AG04450 (cell line): ENCODE results near the gene STK33. TPM values are rescaled to one million over a fixed set of nuclear protein-coding genes. Genes with fewer than 3 reads are reported as not detected.

Experiments used
- CTCF ChIA-PET: fragments of 300-600, 350-600 bp; formaldehyde crosslinking; extraction: SDS; loops from one replicate; lab custom pipeline; 2022; ENCODE audit warnings: antibody characterized with exemption, inconsistent platforms; lab: Charles Lee
- POLR2A ChIA-PET: fragments of 350-600 bp; formaldehyde crosslinking; extraction: SDS; loops from one replicate; lab custom pipeline; 2021; ENCODE audit warnings: antibody characterized with exemption, inconsistent platforms; lab: Yijun Ruan, JAX
- DNase-seq: peaks from one replicate; pipeline ENCODE4 v3.0.0-alpha.2; 2011; ENCODE audit warnings: low read depth, low spot score
- H3K27ac ChIP-seq: one replicate; pipeline ENCODE4 v1.5.1; 2012; ENCODE audit warnings: low read depth, low read length, control low read depth
- H3K27me3 ChIP-seq: one replicate; pipeline ENCODE4 v1.6.0; 2012; ENCODE audit warnings: low read length; ENCODE audit not compliant: control insufficient read depth, insufficient read depth
- H3K4me3 ChIP-seq: 2 replicates; pipeline ENCODE4 v1.5.1; 2011; ENCODE audit warnings: mild to moderate bottlenecking, low read depth, low read length, control low read depth
- H3K9me3 ChIP-seq: 2 replicates; pipeline ENCODE4 v1.5.1; 2012; ENCODE audit warnings: low read length; ENCODE audit not compliant: control insufficient read depth, insufficient read depth
- CTCF ChIP-seq: IDR thresholded peaks from 2 replicates; pipeline ENCODE4 v1.5.1; 2011; ENCODE audit warnings: low read depth, low read length, control low read depth, inconsistent platforms
- polyA plus RNA-seq: library from polyadenylated mRNA; depleted of rRNA; stranded (reverse); fragments of >200 nt; gene quantifications from 2 replicates; pipeline ENCODE4 v1.2.3, GENCODE V29; 2011

Gene STK33
- polyA plus RNA-seq, 1 experiment = 8.3 TPM

- CTCF ChIA-PET = interaction anchor here (0.5 kb wide), 1 partner anchor 95 kb away, joined by 3 read pairs; no protein-coding TSS in a partner anchor
- POLR2A ChIA-PET = no interaction called here
- H3K9me3 ChIP-seq = no peaks in the 10 kb centered on the region
- TF ChIP-seq CTCF = no peak
- H3K27me3 ChIP-seq = peaks cover 22% of the 10 kb centered on the region
- H3K27ac ChIP-seq = no peak overlapping the region
- H3K4me3 ChIP-seq = no peak overlapping the region
- no peak for DNase-seq
Measured at GRCh38 chr11:8363921-8364320, 230.1 kb downstream of the STK33 start.

GRCh38 chr11:8362899-8363298 is 231.1 kb downstream of the STK33 start:
- no peak for TF ChIP-seq CTCF
- Histone ChIP-seq H3K4me3 (no peak overlapping the region), H3K27ac (no peak overlapping the region), H3K27me3 (peaks cover 24% of the 10 kb centered on the region), H3K9me3 (no peaks in the 10 kb centered on the region)
- ChIA-PET CTCF (no interaction called here), POLR2A (no interaction called here)
- no peak for DNase-seq

DNA sequence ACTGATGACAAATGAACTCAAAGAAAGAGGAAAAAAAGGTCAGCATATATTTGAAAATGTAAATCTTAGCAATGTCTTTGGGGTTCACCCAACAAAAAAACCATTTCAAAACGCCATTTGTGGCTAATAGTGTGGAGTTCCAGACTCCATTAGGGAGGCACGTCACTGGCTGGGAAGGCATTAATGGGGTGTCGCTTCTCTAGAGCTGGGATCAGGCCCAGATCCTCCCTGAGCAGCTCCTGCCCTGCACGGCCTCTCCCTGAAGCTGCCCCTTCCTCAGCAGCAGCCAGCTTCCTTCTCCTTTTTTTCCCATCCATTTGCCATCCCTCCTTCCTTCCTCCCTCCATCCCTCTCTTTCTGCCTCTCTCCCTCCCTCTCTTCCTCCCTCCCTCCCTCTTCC is 231.5 kb downstream of the STK33 start:
- Histone ChIP-seq H3K27me3 (peaks cover 28% of the 10 kb centered on the region), H3K27ac (no peak overlapping the region), H3K4me3 (no peak overlapping the region), H3K9me3 (no peaks in the 10 kb centered on the region)
- ChIA-PET CTCF (no interaction called here), POLR2A (no interaction called here)
- no peak for DNase-seq
- TF ChIP-seq CTCF = no peak

- ChIA-PET CTCF (no interaction called here), POLR2A (no interaction called here)
- TF ChIP-seq CTCF = no peak
Measured at GRCh38 chr11:8361664-8362210, 232.3 kb downstream of the STK33 start.

GRCh38 chr11:8361206-8361605 is 232.8 kb downstream of the STK33 start:
- no peak for TF ChIP-seq CTCF
- ChIA-PET POLR2A (no interaction called here), CTCF (no interaction called here)
- no peak for DNase-seq
- Histone ChIP-seq H3K27ac (no peak overlapping the region), H3K9me3 (no peaks in the 10 kb centered on the region; the same call in 1 of the 2 replicates), H3K27me3 (peaks cover 36% of the 10 kb centered on the region), H3K4me3 (no peak overlapping the region)

More at GRCh38 chr11:8361664-8362210, 232.3 kb downstream of the STK33 start:
- H3K4me3 ChIP-seq = no peak overlapping the region
- peaks cover 35% of the 10 kb centered on the region for H3K27me3 ChIP-seq
- no peak overlapping the region for H3K27ac ChIP-seq
- no peaks in the 10 kb centered on the region; the same call in 1 of the 2 replicates for H3K9me3 ChIP-seq
- no peak for DNase-seq
